ENCODE data around the gene MAP4K4.

Gene MAP4K4

DNA sequence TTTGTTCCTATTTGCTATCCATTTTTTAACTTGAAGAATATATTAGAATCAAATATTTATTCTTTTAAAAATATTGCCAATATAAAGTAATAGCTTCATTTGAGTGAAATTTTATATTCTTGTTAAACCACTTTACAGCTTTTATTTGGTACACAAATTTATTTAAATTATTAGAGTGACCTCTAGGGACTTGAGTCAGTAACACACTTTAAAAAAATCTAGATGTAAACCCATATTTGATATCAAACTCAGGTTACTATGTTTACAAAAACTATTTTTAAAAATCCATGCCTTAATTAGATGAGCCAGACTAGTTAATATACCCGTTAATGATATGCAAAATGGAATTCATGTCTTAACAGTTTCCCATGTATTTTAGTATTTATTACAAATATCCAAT, 134.6 kb downstream of the MAP4K4 start:
- Histone ChIP-seq H3K9me2 (replicated peaks; ENCODE audit: low read depth, low read length) (no peaks in the 10 kb centered on the region), H3F3A (ENCODE audit: low read depth) (no peaks in the 10 kb centered on the region)

DNA sequence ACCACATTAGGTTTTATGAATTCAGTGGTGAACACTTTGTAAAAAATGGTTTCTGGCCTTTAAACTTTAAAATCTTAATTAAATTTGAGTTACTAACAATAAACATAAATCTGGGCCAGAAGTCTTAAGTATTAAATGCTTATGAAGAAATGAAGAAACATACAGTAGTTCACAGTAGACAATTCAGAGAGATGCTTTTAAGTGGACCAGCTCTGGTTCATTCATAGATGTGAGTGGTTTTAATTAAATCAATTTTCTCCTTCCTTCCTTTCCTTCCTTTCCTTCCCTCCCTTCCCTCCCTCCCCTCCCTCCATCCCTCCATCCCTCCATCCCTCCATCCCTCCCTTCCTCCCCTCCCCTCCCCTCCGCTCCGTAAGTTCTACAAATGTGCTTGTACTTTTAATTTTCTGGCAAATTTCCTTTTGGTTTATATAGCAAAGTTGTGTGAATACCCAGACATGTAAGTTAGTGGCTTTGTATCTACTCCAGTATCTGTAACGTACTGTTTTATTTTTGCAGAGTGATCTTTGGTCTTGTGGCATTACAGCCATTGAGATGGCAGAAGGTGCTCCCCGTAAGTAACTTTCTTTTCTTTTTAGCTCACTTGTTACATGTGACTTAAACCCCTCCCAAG, 136.5 kb downstream of the MAP4K4 start:
- Histone ChIP-seq H3K9me3 (ENCODE audit: insufficient read depth, low read depth, low read length) (no peaks in the 10 kb centered on the region), H3K27me3 (ENCODE audit: insufficient read depth, low read length, poor library complexity, severe bottlenecking) (no peaks in the 10 kb centered on the region), H3K9ac (ENCODE audit: low read depth, low read length, poor library complexity, severe bottlenecking) (no peak overlapping the region), H3K4me3 (ENCODE audit: low read length, poor library complexity, severe bottlenecking) (no peak overlapping the region), H3F3A (ENCODE audit: low read depth) (no peaks in the 10 kb centered on the region), H3K9me2 (replicated peaks; ENCODE audit: low read depth, low read length) (no peaks in the 10 kb centered on the region), H4K20me1 (ENCODE audit: insufficient read depth, low read length, poor library complexity, severe bottlenecking) (peaks cover 12% of the 10 kb centered on the region), H3K4me1 (ENCODE audit: insufficient read depth, low read length, poor library complexity, severe bottlenecking) (peaks cover 5% of the 10 kb centered on the region), H3K79me2 (ENCODE audit: insufficient read depth, low read length) (peaks cover 3% of the 10 kb centered on the region; the same call in 1 of the 2 replicates), H3K4me2 (ENCODE audit: low read depth, low read length, poor library complexity, severe bottlenecking) (no peak overlapping the region), H2AFZ (ENCODE audit: low read length) (no peak overlapping the region), H3K36me3 (ENCODE audit: insufficient read depth, low read length) (peaks cover 89% of the 10 kb centered on the region; the same call in 1 of the 2 replicates)
- TF ChIP-seq, protein P1, sequence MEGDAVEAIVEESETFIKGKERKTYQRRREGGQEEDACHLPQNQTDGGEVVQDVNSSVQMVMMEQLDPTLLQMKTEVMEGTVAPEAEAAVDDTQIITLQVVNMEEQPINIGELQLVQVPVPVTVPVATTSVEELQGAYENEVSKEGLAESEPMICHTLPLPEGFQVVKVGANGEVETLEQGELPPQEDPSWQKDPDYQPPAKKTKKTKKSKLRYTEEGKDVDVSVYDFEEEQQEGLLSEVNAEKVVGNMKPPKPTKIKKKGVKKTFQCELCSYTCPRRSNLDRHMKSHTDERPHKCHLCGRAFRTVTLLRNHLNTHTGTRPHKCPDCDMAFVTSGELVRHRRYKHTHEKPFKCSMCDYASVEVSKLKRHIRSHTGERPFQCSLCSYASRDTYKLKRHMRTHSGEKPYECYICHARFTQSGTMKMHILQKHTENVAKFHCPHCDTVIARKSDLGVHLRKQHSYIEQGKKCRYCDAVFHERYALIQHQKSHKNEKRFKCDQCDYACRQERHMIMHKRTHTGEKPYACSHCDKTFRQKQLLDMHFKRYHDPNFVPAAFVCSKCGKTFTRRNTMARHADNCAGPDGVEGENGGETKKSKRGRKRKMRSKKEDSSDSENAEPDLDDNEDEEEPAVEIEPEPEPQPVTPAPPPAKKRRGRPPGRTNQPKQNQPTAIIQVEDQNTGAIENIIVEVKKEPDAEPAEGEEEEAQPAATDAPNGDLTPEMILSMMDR (conservative IDR thresholded peaks at IDR 0.05; ENCODE audit: low read length): no peak
- no peak for TF ChIP-seq EZH2phosphoT487 (IDR thresholded peaks at IDR 0.05; ENCODE audit: borderline replicate concordance)

More for the DNA sequence above, 134.6 kb downstream of the MAP4K4 start:
- Histone ChIP-seq H3K9ac (ENCODE audit: low read depth, low read length, poor library complexity, severe bottlenecking) (no peak overlapping the region), H3K9me3 (ENCODE audit: insufficient read depth, low read depth, low read length) (no peaks in the 10 kb centered on the region), H3K79me2 (ENCODE audit: insufficient read depth, low read length) (peaks cover 9% of the 10 kb centered on the region; the same call in 1 of the 2 replicates), H3K4me3 (ENCODE audit: low read length, poor library complexity, severe bottlenecking) (no peak overlapping the region), H3K4me2 (ENCODE audit: low read depth, low read length, poor library complexity, severe bottlenecking) (no peak overlapping the region), H4K20me1 (ENCODE audit: insufficient read depth, low read length, poor library complexity, severe bottlenecking) (peaks cover 17% of the 10 kb centered on the region), H3K27me3 (ENCODE audit: insufficient read depth, low read length, poor library complexity, severe bottlenecking) (no peaks in the 10 kb centered on the region), H3K36me3 (ENCODE audit: insufficient read depth, low read length) (peaks cover 88% of the 10 kb centered on the region; the same call in 1 of the 2 replicates), H3K4me1 (ENCODE audit: insufficient read depth, low read length, poor library complexity, severe bottlenecking) (peaks cover 20% of the 10 kb centered on the region), H2AFZ (ENCODE audit: low read length) (no peak overlapping the region)
- TF ChIP-seq, protein P1 (conservative IDR thresholded peaks at IDR 0.05; ENCODE audit: low read length): peak; percentile 46
- TF ChIP-seq EZH2phosphoT487 (IDR thresholded peaks at IDR 0.05; ENCODE audit: borderline replicate concordance): no peak

DNA sequence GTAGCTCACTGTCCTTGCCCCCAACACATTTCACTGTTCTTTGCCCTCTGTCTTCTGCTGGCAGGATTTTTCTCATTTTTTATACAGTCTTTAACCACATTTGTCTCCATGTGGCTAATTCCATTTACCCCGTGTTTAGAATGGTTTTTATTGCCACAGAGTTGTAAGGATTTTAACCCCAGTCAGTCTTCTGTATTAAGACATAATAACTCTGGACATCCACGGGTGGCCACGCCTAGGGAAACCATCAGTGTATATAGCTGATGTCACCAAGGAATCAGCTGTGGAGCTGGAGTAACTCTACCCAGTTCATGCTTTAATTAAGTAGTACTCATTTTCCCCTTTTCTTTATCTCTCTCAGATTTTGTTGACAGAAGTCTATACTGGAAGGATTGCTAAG, 139.8 kb downstream of the MAP4K4 start:
- Histone ChIP-seq H4K20me1 (ENCODE audit: insufficient read depth, low read length, poor library complexity, severe bottlenecking) (peaks cover 5% of the 10 kb centered on the region), H3K4me2 (ENCODE audit: low read depth, low read length, poor library complexity, severe bottlenecking) (no peak overlapping the region), H3F3A (ENCODE audit: low read depth) (no peaks in the 10 kb centered on the region), H2AFZ (ENCODE audit: low read length) (no peak overlapping the region), H3K79me2 (ENCODE audit: insufficient read depth, low read length) (no peaks in the 10 kb centered on the region), H3K4me3 (ENCODE audit: low read length, poor library complexity, severe bottlenecking) (no peak overlapping the region), H3K9ac (ENCODE audit: low read depth, low read length, poor library complexity, severe bottlenecking) (no peak overlapping the region), H3K36me3 (ENCODE audit: insufficient read depth, low read length) (peaks cover 83% of the 10 kb centered on the region; the same call in 1 of the 2 replicates), H3K4me1 (ENCODE audit: insufficient read depth, low read length, poor library complexity, severe bottlenecking) (peaks cover 12% of the 10 kb centered on the region), H3K9me2 (replicated peaks; ENCODE audit: low read depth, low read length) (no peaks in the 10 kb centered on the region), H3K9me3 (ENCODE audit: insufficient read depth, low read depth, low read length) (no peaks in the 10 kb centered on the region), H3K27me3 (ENCODE audit: insufficient read depth, low read length, poor library complexity, severe bottlenecking) (no peaks in the 10 kb centered on the region)
- TF ChIP-seq EZH2phosphoT487 (IDR thresholded peaks at IDR 0.05; ENCODE audit: borderline replicate concordance): no peak
- TF ChIP-seq, protein P1 (conservative IDR thresholded peaks at IDR 0.05; ENCODE audit: low read length): no peak
